WI38 (cell line): ENCODE measurements around the gene PBLD.
A peak's percentile ranks its signal among the peaks of the same experiment; 100 is the strongest.

Experiments
- H3K4me3 ChIP-seq: 2 replicates; pipeline ENCODE4 v1.5.1; 2011; ENCODE audit warnings: low read depth, mild to moderate bottlenecking, control low read depth, low read length
- CTCF ChIP-seq: IDR thresholded peaks from 2 replicates; pipeline ENCODE4 v1.5.1; 2012; ENCODE audit warnings: low read depth, mild to moderate bottlenecking, control low read depth, low read length

Gene PBLD

GRCh38 chr10:68336754-68337351 is 4.1 kb upstream of the PBLD start:
- no peak overlapping the region for H3K4me3 ChIP-seq
- no peak for TF ChIP-seq CTCF

- TF ChIP-seq CTCF, result no peak
- H3K4me3 ChIP-seq, result peak overlapping the region; percentile 98
Observed at GRCh38 chr10:68334672-68335467, 2.1 kb upstream of the PBLD start.

- H3K4me3 ChIP-seq, result peak overlapping the region; percentile 98
- TF ChIP-seq CTCF, result no peak
Observed at GRCh38 chr10:68333440-68334431, 1.0 kb upstream of the PBLD start.

GRCh38 chr10:68333058-68333395 is 299 bp upstream of the PBLD start:
- peak overlapping the region; percentile 98 for H3K4me3 ChIP-seq
- TF ChIP-seq CTCF, result no peak

- no peak for TF ChIP-seq CTCF
Observed at GRCh38 chr10:68331455-68332258, 1.1 kb downstream of the PBLD start, which contains the start of gene HNRNPH3. Gene HNRNPH3, plus strand, starts transcription at chr10:68332064. Its CDS starts 5,158 bp downstream, at chr10:68337222.

GRCh38 chr10:68330852-68331454 is 1.8 kb downstream of the PBLD start:
- H3K4me3 ChIP-seq, result peak overlapping the region; percentile 98
- TF ChIP-seq CTCF, result no peak

More at GRCh38 chr10:68331455-68332258, 1.1 kb downstream of the PBLD start, which contains the start of gene HNRNPH3:
- H3K4me3 ChIP-seq, result peak within 1 kb of the TSS; percentile 98
